LHCN-M2 (cell line): Measurements from ENCODE around the gene SPSB2. TPM values are rescaled to one million over a fixed set of nuclear protein-coding genes. Genes with fewer than 3 reads are reported as not detected.
A peak's percentile ranks its signal among the peaks of the same experiment; 100 is the strongest.

ENCODE experiments used
- DNase-seq: peaks from one replicate; pipeline ENCODE4 v3.0.0-alpha.2; 2012; ENCODE audit warnings: low read depth
- total RNA-seq: library from RNA; depleted of rRNA; stranded (reverse); fragments of >200 nt; gene quantifications from 2 replicates; pipeline ENCODE4 v1.2.3, GENCODE V29; 2014; rRNA removed

SPSB2 gene
- total RNA-seq, 1 experiment from 2014 or later, result 13.0 TPM

- DNase-seq, result peak; percentile 21
These were observed 51.3 kb downstream of the SPSB2 start, which contains the start of gene GPR162 for GRCh38 chr12:6821591-6822425. Gene GPR162 (plus strand): TSS chr12:6821821. CDS start chr12:6823899, 2,078 bp downstream.

Other genes starting within 250 kb of the SPSB2 start
- gene LPAR5, start 237.3 kb downstream of the SPSB2 start, total RNA-seq, result not detected in 2 replicates
- 0.32 TPM in 1 of 2 replicates, not detected in the other for gene ACRBP, start 225.9 kb downstream of the SPSB2 start, total RNA-seq
- 26.3 and 40.8 TPM in 2 replicates for gene ING4, start 210.2 kb downstream of the SPSB2 start, total RNA-seq
- gene ZNF384, start 183.9 kb downstream of the SPSB2 start, total RNA-seq, result 28.4 and 30.8 TPM in 2 replicates
- gene PIANP, start 172.5 kb downstream of the SPSB2 start, total RNA-seq, result 0.34 TPM in 1 of 2 replicates, not detected in the other
- 111 and 130 TPM in 2 replicates for gene COPS7A, start 149.3 kb downstream of the SPSB2 start, total RNA-seq
- 304 and 308 TPM in 2 replicates for gene MLF2, start 120.2 kb downstream of the SPSB2 start, total RNA-seq
- 244 and 318 TPM in 2 replicates for gene PTMS, start 106.9 kb downstream of the SPSB2 start, total RNA-seq
- 0.23 and 0.45 TPM in 2 replicates for gene LAG3, start 100.8 kb downstream of the SPSB2 start, total RNA-seq
- gene CD4, start 83.8 kb downstream of the SPSB2 start, total RNA-seq, result 0.92 TPM in 1 of 2 replicates, not detected in the other
- gene GPR162, start 51.5 kb downstream of the SPSB2 start, total RNA-seq, result 2.0 TPM in 2 replicates
- 47.6 and 58.4 TPM in 2 replicates for gene P3H3, start 44.9 kb downstream of the SPSB2 start, total RNA-seq
- 2.6 and 2.8 TPM in 2 replicates for gene GNB3, start 32.4 kb downstream of the SPSB2 start, total RNA-seq
- gene CDCA3, start 22.0 kb downstream of the SPSB2 start, total RNA-seq, result 101 and 120 TPM in 2 replicates
- gene USP5, start 21.2 kb downstream of the SPSB2 start, total RNA-seq, result 119 and 127 TPM in 2 replicates
- gene TPI1, start 5.8 kb downstream of the SPSB2 start, total RNA-seq, result 2,020 and 2,623 TPM in 2 replicates
- 4.0 and 5.3 TPM in 2 replicates for gene LRRC23, start 31.5 kb upstream of the SPSB2 start, total RNA-seq
- gene ENO2, start 41.3 kb upstream of the SPSB2 start, total RNA-seq, result 22.7 and 26.3 TPM in 2 replicates
- 15.4 and 20.0 TPM in 2 replicates for gene ATN1, start 54.7 kb upstream of the SPSB2 start, total RNA-seq
- gene RNU7-1, start 70.5 kb upstream of the SPSB2 start, total RNA-seq, result not detected in 2 replicates
- gene C12orf57, start 70.7 kb upstream of the SPSB2 start, total RNA-seq, result 185 and 223 TPM in 2 replicates
- not detected in 2 replicates for gene PTPN6, start 78.1 kb upstream of the SPSB2 start, total RNA-seq
- gene PHB2, start 97.4 kb upstream of the SPSB2 start, total RNA-seq, result 302 and 330 TPM in 2 replicates
- gene EMG1, start 97.6 kb upstream of the SPSB2 start, total RNA-seq, result 39.1 and 61.7 TPM in 2 replicates
- gene LPCAT3, start 145.2 kb upstream of the SPSB2 start, total RNA-seq, result 14.6 and 20.4 TPM in 2 replicates
- 14.8 and 26.9 TPM in 2 replicates for gene C1S, start 187.4 kb upstream of the SPSB2 start, total RNA-seq
- gene C1R, start 219.1 kb upstream of the SPSB2 start, total RNA-seq, result 63.0 and 131 TPM in 2 replicates
- 17.9 and 24.7 TPM in 2 replicates for gene C1RL, start 235.9 kb upstream of the SPSB2 start, total RNA-seq